GM12873 (cell line): ENCODE results near the gene NPLOC4.

ENCODE experiments used
- TF ChIP-seq, protein P1 (sequence below): IDR thresholded peaks from 2 replicates; pipeline ENCODE4 v1.5.1; 2012; ENCODE audit warnings: low read depth, mild to moderate bottlenecking, moderate library complexity, low read length, control low read depth; ENCODE audit not compliant: insufficient read depth; ENCODE audit errors: missing control alignments

The NPLOC4 gene

DNA sequence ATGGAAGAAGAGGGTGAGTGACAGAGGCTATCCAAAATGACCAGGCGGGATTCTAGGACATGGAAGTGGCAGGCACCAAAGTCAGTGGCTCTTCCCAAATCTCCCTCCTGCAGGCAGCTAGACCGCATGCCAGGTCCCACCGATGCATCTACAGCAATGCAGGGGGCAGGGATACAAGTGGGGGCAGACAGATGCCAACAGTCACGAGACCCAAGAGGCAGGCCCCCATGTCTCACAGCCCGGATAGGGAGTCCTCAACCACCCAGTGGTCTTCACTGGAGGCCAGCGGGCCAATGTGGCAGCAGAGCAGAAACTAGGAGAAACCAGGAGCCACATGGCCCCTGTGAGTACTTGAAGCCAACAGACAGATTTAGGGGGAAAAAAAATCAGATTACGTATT is 20.0 kb downstream of the NPLOC4 start:
- TF ChIP-seq, protein P1, sequence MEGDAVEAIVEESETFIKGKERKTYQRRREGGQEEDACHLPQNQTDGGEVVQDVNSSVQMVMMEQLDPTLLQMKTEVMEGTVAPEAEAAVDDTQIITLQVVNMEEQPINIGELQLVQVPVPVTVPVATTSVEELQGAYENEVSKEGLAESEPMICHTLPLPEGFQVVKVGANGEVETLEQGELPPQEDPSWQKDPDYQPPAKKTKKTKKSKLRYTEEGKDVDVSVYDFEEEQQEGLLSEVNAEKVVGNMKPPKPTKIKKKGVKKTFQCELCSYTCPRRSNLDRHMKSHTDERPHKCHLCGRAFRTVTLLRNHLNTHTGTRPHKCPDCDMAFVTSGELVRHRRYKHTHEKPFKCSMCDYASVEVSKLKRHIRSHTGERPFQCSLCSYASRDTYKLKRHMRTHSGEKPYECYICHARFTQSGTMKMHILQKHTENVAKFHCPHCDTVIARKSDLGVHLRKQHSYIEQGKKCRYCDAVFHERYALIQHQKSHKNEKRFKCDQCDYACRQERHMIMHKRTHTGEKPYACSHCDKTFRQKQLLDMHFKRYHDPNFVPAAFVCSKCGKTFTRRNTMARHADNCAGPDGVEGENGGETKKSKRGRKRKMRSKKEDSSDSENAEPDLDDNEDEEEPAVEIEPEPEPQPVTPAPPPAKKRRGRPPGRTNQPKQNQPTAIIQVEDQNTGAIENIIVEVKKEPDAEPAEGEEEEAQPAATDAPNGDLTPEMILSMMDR = no peak

DNA sequence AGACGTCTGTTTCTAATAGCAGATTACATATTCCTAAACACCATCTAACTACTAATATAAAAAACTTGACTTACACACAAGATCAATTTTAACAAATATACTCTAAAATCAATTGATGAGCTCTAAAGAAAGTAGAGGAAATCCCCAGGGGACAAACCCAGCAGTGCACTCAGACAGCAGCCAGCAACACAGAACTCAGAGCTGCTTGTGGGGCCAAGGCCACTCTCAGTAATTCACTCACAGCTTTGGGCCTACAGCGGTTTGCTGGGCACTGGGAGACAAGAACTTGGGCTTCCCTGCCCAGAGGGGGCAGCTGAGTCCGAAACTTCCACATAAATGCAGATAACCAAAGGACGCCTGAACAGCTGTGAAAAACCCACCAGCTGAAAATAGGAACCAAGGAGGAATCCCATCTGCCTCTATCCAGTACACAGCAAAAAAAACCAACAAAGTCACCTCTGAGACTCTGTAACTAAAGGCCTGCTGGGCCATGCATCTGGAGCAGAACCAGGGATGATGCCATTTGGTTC is 21.4 kb downstream of the NPLOC4 start:
- TF ChIP-seq, protein P1 = no peak

DNA sequence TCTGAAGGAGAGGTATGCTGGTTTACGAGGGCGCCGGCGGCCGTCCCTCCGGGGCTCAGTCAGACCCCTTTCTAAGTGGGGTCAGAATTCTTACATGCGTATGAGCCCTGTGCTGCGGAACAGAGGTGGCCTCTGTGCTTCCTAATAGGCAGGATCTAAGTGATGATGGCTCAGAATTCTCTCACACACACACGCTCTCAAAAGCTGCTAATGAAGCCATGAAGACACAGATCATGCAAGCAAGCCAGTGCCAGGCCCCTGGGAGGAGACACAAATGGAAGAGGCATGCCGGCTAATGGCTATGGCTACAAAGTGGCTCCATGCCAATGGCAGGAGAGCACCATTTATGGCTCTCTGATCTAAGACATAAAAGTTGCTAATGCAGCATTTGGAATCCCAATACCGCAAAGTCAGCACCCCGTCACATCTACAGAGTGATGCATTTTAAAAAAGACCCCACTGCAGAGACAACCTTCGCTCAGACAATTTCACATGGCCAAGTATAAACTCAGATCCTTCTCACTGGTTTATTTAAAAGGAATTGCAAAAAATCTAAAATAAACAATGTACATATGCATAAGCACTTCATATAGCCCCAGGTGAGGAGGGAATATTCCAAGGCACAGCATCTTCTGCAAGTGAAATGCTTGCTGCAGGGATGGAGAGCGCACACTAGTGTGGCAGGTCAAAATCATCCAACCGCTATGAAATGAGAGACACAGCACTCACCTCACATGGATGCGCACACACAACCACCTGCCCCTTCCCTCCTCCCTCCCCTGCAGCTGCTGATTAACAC is 24.5 kb downstream of the NPLOC4 start:
- TF ChIP-seq, protein P1 = no peak

DNA sequence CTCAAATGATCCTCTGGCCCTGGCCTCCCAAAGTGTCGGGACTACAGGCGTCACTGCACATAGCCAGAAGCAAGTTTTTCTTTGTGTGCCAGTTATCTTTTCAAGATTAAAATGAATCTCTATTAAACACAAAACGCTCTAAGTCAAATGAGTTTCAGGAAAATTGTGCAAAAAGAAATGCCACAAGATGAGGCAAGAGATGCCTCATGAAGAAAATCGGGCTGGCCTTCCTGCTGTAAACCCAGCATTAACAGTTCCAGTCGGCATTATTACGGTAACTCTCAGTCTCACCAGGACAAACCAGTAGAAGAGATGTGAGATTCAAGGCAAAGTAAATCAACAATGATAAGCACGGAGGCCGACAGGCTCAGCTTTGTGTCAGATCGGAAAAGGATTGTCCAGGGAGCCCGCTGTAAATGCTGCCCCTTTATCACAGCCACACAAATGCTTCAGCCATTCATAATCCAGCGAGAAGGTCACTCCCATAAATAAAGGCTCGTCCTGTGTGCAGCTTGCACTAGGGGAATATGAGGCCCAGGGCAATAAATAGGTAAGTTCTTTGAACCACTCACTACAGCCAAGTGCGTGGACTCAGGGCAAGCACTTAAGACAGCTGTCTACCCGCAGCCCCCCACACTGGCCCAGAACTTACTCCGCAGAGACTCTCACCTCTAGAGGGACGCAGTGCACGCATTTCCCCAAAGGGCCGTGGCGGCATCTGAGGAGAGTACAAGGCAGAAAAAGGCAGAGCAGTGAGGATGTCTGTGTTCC is 27.2 kb downstream of the NPLOC4 start:
- TF ChIP-seq, protein P1 = no peak

DNA sequence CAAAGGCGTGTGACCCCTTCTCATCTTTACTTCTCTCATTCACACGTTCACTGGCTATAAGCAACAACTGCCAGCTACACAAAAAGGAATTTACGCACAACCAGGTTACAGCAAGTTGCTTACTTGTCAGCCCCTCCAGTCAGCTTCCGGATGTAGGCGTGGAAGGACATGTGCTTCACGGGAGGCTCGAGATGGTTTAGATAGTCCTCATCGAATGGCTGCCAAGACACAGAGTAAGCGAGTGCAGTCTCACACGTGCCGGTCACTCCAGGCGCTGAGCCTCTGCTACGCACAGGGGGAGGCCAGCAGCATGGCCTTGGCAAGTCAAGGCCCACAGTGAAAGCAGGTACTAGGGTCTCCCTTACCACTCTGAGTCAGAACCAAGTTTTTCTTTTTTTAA is 28.3 kb downstream of the NPLOC4 start:
- TF ChIP-seq, protein P1 = no peak

DNA sequence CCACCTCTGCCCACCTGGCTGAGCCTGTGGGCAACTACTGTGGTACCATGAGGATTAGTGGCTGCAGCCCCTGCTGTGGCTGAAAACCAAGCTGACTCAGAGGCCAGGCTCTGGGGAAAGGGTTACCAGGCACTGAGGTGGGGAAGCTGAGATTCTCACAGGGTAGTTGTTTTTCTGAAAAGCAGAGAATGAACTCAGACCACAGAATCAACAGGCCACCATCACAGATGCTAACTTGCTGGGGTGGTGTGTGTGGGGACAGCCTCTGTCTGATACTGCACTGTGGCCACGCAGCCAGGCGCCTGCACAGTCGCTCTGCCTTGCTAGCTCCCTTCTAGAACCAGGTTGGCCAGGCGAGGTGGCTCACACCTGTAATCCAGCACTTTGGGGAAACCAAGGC is 28.8 kb downstream of the NPLOC4 start:
- TF ChIP-seq, protein P1 = no peak

DNA sequence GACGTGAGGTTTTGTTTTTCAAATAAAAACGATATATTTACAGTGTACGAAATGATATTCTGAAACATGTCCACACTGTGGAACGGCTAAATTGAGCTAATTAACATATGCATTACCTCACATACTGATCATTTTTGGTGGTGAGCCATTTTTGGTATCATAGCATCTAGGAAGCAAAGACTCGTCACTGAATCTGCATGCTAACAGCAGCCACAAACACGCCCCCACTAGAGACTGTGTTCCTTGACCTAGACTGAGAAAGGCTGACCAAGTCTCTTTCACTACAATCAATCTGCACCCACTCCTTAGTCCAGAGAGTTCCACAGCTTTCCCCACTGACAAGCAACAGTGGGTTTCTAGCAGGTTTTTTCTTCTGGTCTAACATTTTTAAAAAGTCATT is 29.5 kb downstream of the NPLOC4 start:
- TF ChIP-seq, protein P1 = no peak
